NCI-H128 (cell line): ENCODE measurements around the gene APOL2.
"Not testable (repeated sequence)": the region's sequence is repeated elsewhere in the genome, so short reads cannot be mapped to it uniquely, and the experiment has no call there.

Experiments used
- DNase-seq: peaks from one replicate; lab custom pipeline; 2025; ENCODE audit not compliant: unreplicated experiment; lab: John Stamatoyannopoulos, UW

APOL2 gene

GRCh38 chr22:36263886-36264664 is 24.7 kb upstream of the APOL2 start:
- DNase-seq, result not testable (repeated sequence)

- not testable (repeated sequence) for DNase-seq
Measured at GRCh38 chr22:36263216-36263673, 23.9 kb upstream of the APOL2 start.

GRCh38 chr22:36262307-36262706 is 23.0 kb upstream of the APOL2 start:
- not testable (repeated sequence) for DNase-seq

- not testable (repeated sequence) for DNase-seq
Measured at GRCh38 chr22:36261675-36262074, 22.3 kb upstream of the APOL2 start.

GRCh38 chr22:36259615-36260300 is 20.4 kb upstream of the APOL2 start:
- DNase-seq, result no peak

- no peak for DNase-seq
Measured at GRCh38 chr22:36258701-36259614, 19.6 kb upstream of the APOL2 start.

GRCh38 chr22:36257948-36258670 is 18.8 kb upstream of the APOL2 start:
- DNase-seq, result no peak

- no peak for DNase-seq
Measured at GRCh38 chr22:36257308-36257707, 18.0 kb upstream of the APOL2 start.

GRCh38 chr22:36256478-36256877 is 17.2 kb upstream of the APOL2 start:
- DNase-seq, result no peak

GRCh38 chr22:36255572-36255971 is 16.2 kb upstream of the APOL2 start:
- not testable (repeated sequence) for DNase-seq

GRCh38 chr22:36253523-36254490 is 14.5 kb upstream of the APOL2 start:
- no peak for DNase-seq

GRCh38 chr22:36252754-36253522 is 13.6 kb upstream of the APOL2 start, which contains the start of gene APOL1:
Gene APOL1, plus strand, starts transcription at chr22:36253133. Its CDS starts 1,823 bp downstream, at chr22:36254956.
- DNase-seq, result no peak

- DNase-seq, result not testable (repeated sequence)
Measured at GRCh38 chr22:36251979-36252608, 12.8 kb upstream of the APOL2 start.

GRCh38 chr22:36250292-36250960 is 11.1 kb upstream of the APOL2 start:
- not testable (repeated sequence) for DNase-seq

- DNase-seq, result no peak
Measured at GRCh38 chr22:36249160-36249559, 9.8 kb upstream of the APOL2 start.

- no peak for DNase-seq
Measured at GRCh38 chr22:36247955-36248354, 8.6 kb upstream of the APOL2 start.

- no peak for DNase-seq
Measured at GRCh38 chr22:36246718-36247117, 7.4 kb upstream of the APOL2 start.
